Activated CD4-positive, alpha-beta T cell treated with anti-CD3 and anti-CD28 coated beads for 1 hour (primary cell): ENCODE data around the gene VBP1.
"Not testable (repeated sequence)": the region's sequence is repeated elsewhere in the genome, so short reads cannot be mapped to it uniquely, and the experiment has no call there.

Source experiments
- DNase-seq: peaks from one replicate; pipeline ENCODE4 v3.0.0-alpha.2; 2020

Gene VBP1, protein sequence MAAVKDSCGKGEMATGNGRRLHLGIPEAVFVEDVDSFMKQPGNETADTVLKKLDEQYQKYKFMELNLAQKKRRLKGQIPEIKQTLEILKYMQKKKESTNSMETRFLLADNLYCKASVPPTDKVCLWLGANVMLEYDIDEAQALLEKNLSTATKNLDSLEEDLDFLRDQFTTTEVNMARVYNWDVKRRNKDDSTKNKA

GRCh38 chrX:155216179-155216939 is at the start of gene VBP1:
Gene VBP1 (plus strand): TSS chrX:155216460. CDS start chrX:155216483, 23 bp downstream.
- peak; percentile 76 for DNase-seq

DNA sequence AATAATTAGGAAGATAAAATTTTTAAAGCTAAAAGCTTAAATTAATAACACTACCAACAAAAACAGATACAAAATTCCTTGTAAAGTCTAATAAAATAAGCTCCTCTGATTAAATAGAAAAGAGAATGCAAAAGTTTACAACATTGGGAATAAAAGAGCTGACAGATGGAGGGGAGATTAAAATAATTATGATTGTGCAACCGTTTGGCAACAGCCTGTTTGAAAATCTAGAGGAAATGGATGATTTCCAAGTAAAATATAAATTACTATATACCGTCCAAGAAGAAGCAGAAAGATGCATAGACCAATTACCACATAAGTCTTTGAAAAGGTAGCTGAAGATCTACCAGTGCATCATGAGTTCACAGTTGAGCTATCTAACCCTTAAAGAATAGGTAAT is 46.4 kb upstream of the VBP1 start:
- no peak for DNase-seq

GRCh38 chrX:155179346-155179997 is 36.8 kb upstream of the VBP1 start:
- DNase-seq: no peak

DNA sequence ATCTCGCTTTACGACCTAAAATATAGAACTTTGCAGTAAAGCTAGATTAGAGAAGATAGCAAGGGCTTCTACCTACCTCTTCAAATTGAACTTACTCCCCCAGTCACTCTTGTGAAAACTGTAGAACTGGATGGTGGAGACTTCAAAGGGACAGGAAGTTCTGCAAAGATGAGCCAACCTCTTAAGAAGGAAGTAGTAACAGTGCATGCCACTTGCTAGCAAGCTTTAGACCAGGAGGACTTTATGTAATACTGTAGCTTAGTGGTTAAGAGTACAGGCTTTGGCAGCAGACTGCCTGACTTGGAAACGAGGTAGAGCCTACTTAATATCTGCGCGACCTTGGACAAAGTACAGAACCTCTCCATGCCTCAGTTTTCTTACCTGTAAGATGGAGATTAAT is 27.5 kb upstream of the VBP1 start:
- DNase-seq: no peak

GRCh38 chrX:155211208-155211607 is 5.1 kb upstream of the VBP1 start:
- no peak for DNase-seq

DNA sequence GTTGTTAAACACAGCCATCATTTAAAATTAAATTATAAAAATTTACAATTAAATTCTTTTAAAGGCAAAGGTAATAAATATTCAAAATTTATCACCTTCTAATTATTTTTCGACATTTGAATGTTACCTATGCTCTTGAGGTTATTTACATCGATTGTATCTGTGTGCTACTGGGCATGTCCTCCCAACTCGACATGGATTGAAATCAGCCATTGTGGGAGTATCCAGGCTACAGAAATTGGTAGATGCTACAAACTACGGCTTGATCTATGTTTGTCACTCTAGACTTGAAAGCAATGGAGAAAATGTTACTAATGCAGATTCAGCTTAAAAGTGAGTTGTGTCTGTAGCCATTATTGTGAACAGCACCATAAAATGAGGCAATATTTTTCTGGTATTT is 2.5 kb upstream of the VBP1 start:
- DNase-seq: no peak

GRCh38 chrX:155215443-155216178 is 649 bp upstream of the VBP1 start:
- DNase-seq: no peak

DNA sequence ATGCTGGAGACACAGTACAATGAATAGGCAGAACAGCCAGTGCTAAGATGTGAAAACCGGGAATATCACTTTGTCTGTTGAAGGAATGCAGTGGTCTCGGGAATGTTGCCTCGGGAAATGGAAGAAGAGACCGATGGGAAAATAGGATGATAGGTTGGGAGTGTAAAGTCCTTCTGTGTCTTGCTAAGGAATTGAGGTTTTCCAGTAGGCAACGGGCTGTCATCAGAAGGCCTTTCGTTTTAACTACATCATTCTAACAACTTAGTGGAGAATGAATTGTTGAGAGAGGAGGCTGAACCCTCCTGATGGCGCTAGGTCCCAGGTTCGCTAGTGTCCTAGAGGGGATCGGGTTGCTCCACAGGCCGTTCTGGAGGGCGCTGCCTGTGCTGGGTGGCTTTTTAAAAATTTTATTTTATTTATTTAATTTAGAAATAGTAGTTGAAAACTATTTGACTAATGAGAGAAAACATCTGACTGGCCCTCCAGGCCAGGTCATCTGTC is 730 bp downstream of the VBP1 start:
- no peak for DNase-seq

DNA sequence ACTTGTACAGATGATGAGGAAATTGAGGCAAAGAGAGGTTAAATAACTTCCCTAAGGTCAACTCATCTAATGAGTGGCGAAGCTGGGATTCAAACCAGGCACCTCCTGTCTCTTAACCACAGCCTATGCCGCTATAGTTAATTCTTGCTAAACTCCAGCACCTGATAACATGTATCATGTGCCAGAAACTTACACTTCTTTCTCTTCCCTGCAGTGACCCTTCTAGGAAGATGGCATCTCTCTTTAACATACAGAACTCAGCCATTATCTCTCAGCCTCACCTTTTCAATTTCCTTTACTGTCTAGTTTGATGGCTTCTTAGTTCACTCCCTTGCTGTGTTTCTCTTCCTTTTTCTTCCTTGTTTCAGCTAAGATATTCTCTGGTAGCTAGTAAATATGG is 2.5 kb downstream of the VBP1 start:
- DNase-seq: no peak

GRCh38 chrX:155221351-155221750 is 5.1 kb downstream of the VBP1 start:
- DNase-seq: no peak

DNA sequence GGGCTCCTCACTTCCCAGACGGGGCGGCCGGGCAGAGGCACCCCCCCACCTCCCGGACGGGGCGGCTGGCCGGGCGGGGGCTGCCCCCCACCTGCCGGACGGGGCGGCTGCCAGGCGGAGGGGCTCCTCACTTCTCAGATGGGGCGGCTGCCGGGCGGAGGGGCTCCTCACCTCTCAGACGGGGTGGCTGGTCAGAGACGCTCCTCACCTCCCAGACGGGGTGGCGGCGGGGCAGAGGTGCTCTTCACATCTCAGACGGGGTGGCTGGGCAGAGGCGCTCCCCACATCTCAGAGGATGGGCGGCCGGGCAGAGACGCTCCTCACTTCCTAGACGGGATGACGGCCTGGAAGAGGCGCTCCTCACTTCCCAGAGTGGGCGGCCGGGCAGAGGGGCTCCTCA is 7.5 kb downstream of the VBP1 start:
- DNase-seq: not testable (repeated sequence)

DNA sequence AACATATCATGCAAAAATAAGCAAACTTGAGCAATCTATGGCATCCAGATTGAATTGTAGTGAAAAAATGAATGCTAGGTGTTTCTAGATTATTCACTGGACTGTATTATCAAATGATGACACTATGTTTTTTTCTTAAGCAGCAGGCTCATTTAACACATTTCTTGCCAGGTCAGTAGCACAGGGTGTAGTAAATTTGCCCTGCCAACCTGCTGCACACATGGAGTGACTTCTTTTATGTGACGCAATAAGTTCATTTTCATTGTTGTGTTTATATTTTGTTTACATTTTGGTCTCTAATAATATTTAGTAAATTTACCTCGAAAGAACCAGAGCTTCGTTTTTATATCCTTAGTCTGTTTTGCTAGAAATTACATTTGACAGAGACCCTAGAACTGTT is 9.5 kb downstream of the VBP1 start:
- no peak for DNase-seq

DNA sequence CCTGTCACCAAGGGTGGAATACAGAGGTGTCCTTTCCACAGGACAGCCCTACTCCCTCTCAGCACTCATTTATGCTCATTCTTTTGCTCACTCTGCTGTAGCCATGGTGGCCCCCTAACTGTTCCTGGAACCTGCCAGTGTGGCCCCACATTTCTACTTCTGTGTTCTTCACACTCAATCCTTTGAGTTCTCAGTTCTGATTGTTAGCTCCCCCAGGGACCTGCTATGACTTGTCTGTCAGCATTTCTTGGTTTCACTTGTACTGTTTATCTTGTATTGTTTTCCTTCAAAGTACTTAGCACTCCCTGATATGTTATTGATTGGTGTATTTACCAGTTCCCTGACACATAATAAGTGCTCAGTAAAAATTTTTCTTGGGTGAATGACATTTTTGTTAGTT is 14.9 kb downstream of the VBP1 start:
- DNase-seq: no peak

DNA sequence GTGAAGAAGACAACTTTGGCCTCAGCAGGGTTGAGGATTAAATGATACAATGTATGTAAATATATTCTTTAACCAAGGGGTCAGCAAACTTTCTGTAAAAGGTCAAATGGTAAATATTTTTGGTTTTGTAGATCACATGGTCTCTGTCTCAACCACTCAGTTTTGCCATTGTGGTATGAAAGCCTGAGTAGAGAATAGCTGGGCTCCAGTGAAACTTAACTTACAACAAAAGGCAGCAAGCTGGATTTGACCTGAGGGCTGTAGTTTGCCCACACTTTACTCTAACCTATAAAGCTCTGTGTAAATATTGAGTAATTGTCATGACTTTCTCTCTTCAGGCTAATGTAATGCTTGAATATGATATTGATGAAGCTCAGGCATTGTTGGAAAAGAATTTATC is 19.6 kb downstream of the VBP1 start:
- DNase-seq: no peak

DNA sequence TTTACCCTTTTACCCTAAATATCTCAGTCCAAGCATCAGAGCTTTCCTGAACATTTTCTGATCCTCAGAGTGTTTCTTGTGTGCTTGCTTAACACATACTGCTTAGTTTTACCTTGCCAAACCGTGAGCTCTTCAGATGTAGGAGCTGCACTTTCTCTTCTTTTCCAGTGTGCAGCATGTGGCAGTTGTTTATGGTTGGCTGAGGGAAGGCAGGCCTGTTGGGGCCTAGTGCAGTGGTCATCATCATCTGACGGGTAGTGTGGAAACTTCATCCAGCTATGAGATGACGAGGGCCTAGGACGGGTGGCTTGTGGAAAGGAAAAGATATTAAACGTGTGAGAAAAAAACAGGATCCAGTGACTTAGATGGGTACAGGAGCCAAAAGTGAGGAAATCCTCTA is 21.5 kb downstream of the VBP1 start:
- no peak for DNase-seq

- no peak for DNase-seq
Observed at GRCh38 chrX:155242300-155242699, 26.0 kb downstream of the VBP1 start.

GRCh38 chrX:155246748-155247147 is 30.5 kb downstream of the VBP1 start:
- no peak for DNase-seq

DNA sequence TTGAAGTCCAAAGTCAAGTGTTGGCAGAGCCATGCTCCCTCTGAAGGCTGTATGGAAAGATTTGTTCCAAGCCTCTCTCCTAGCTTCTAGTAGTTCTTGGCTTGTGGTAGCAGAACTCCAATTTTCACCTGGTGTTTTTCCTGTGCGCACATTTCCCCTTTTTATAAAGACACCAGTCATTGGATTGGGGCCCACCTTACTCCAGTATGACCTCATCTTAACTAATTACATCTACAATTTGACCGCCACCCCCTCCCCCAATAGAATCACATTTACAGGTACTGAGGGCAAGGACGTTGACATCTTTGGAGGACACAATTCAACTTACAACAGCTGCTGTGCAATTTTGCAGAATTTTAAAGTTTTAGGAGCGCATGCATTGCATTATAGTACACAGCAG is 31.2 kb downstream of the VBP1 start:
- DNase-seq: no peak

DNA sequence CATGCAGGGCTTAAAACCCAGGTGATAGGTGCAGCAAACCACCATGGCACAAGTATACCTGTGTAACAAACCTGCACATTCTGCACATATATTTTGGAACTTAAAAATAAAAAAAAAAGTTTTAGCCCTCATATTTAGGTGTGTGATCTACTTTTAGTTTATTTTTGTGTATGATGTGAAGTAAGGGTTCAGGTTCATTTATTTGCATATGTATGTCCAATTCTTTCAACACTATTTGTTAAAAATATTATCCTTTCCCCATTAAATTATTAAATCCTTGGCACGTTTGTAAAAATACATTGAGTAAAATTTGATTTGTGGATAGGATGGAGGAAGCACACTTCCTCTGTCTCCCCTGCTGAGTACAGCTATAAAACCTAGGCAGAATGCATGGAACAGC is 35.1 kb downstream of the VBP1 start:
- no peak for DNase-seq

DNA sequence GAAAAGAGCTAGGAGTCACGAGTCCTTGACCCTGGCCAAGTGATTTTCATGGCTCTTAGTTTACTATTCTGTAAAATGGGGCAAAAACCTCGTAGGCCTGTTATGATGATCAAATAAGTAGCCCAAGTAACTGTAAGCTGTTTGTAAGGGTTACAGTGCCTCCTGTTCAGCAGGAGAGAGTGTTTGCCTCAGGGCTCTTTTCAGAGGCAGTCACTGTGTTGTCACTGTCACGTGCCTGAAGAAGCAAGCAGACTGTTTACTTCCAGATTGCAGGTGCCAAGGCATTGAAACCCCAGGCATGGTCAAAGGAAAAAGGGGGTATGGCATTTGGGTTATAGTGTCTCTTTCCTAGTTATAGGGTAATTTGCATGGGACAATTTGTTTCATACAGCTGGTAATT is 43.5 kb downstream of the VBP1 start:
- no peak for DNase-seq

- DNase-seq: no peak
Observed at GRCh38 chrX:155262970-155263754, 46.9 kb downstream of the VBP1 start.

DNA sequence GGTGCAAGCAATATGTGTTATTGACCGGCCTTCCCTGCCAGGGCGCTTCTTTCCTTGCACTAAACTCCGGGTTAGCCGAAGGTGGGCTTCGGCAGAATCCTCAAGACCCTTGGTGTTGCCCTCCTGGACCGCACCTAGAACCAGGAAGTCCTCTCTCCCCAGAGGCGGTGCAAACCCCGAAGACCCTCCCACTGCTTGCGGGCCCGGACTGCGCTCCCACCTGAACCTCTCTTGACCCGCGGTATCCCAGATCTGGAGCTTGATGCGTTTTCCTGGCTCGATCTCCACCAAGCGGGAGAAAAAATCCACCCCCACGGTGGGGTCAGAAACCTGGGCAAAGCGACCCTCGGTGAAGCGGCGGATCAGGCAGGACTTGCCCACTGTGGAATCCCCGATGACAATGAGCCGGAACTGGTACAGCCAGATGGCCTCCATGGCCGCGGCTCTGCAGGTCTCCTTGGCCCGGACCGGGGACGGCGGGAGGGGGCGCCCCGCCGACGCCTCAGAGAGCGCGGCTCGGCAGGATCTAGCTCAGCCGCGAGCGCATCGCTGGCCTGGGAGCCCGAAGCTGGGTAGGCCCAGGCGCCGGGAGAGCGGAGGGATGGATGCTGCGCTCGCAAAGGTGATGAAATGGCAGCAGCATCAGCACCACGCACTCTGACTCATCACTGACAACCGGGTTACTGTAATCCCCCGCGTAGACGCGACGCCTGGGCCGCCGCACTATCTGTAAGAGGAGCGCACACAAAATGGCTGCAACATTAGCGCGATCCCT is 47.8 kb downstream of the VBP1 start, which contains the start of gene RAB39B:
Gene RAB39B (minus strand): TSS at position 638 of the 775 bp plus-strand sequence. CDS start 203 bp downstream, at position 435.
- peak; percentile 60 for DNase-seq
